SU-DHL-6 (cell line): ENCODE measurements around the gene RPS6KA1.

Source experiments
- H2AFZ ChIP-seq: fragments of 200-600 bp; sonication (generic); 2 replicates; pipeline ENCODE4 v1.6.1; 2014; ENCODE audit warnings: low read depth, mild to moderate bottlenecking, moderate library complexity, mixed read lengths, antibody characterized with exemption, low read length; ENCODE audit not compliant: severe bottlenecking
- H3F3A ChIP-seq: fragments of 200-600 bp; shearing (Covaris generic); 2 replicates; pipeline ENCODE4 v1.6.0; 2016; ENCODE audit warnings: antibody characterized with exemption, mild to moderate bottlenecking; ENCODE audit not compliant: insufficient read depth
- H3K27ac ChIP-seq: fragments of 200-600 bp; sonication (generic); 2 replicates; pipeline ENCODE4 v1.5.1; 2016; ENCODE audit warnings: low read depth, mild to moderate bottlenecking, low read length, moderate library complexity, mixed read lengths
- H3K27me3 ChIP-seq: fragments of 200-600 bp; sonication (generic), shearing (Covaris generic); 2 replicates; pipeline ENCODE4 v1.6.0; 2014; ENCODE audit warnings: mild to moderate bottlenecking, low read length
- H3K36me3 ChIP-seq: fragments of 200-600 bp; sonication (generic); 2 replicates; pipeline ENCODE4 v1.6.1; 2014; ENCODE audit warnings: mild to moderate bottlenecking, low read length, mixed read lengths
- H3K4me2 ChIP-seq: fragments of 300-600, 200-600 bp; shearing (Covaris generic), sonication (generic); 2 replicates; pipeline ENCODE4 v1.6.0; 2014; ENCODE audit warnings: low read length, low read depth, mild to moderate bottlenecking; ENCODE audit not compliant: poor library complexity, severe bottlenecking
- H3K4me3 ChIP-seq: fragments of 200-600 bp; sonication (generic); 2 replicates; pipeline ENCODE4 v1.5.1; 2014; ENCODE audit warnings: antibody characterized with exemption, low read length, mild to moderate bottlenecking, mixed read lengths; ENCODE audit not compliant: insufficient read depth, poor library complexity, severe bottlenecking
- H3K79me2 ChIP-seq: fragments of 200-600 bp; sonication (generic); 2 replicates; pipeline ENCODE4 v1.6.1; 2014; ENCODE audit warnings: mild to moderate bottlenecking, low read length, moderate library complexity; ENCODE audit not compliant: insufficient read depth
- H3K9ac ChIP-seq: fragments of 200-600 bp; sonication (generic); 2 replicates; pipeline ENCODE4 v1.7.0; 2014; ENCODE audit warnings: mild to moderate bottlenecking, low read length
- H3K9me2 ChIP-seq: fragments of 200-600 bp; sonication (generic); replicated peaks from 2 replicates; pipeline ENCODE4 v1.6.1; 2014; ENCODE audit warnings: low read length; ENCODE audit not compliant: insufficient read depth
- H3K9me3 ChIP-seq: fragments of 200-600 bp; sonication (generic); 2 replicates; pipeline ENCODE4 v1.6.1; 2014; ENCODE audit warnings: low read length, mixed read lengths; ENCODE audit not compliant: insufficient read depth
- H4K20me1 ChIP-seq: fragments of 200-600 bp; sonication (generic); 2 replicates; pipeline ENCODE4 v1.6.1; 2014; ENCODE audit warnings: low read depth, mild to moderate bottlenecking, antibody characterized with exemption, low read length, moderate library complexity, mixed read lengths
- CTCF ChIP-seq: fragments of 200-600 bp; sonication (generic); IDR thresholded peaks from one replicate; pipeline ENCODE4 v1.5.1; 2017; ENCODE audit warnings: antibody characterized with exemption, mild to moderate bottlenecking, low read length, moderate library complexity; ENCODE audit not compliant: insufficient read depth, poor library complexity, severe bottlenecking
- EZH2phosphoT487 ChIP-seq: fragments of 200-600 bp; sonication (generic), shearing (Covaris generic); conservative IDR thresholded peaks from 2 replicates; pipeline ENCODE4 v1.6.1; 2018; ENCODE audit warnings: mild to moderate bottlenecking, antibody characterized with exemption, low read length, moderate library complexity, mixed read lengths

The RPS6KA1 gene

DNA sequence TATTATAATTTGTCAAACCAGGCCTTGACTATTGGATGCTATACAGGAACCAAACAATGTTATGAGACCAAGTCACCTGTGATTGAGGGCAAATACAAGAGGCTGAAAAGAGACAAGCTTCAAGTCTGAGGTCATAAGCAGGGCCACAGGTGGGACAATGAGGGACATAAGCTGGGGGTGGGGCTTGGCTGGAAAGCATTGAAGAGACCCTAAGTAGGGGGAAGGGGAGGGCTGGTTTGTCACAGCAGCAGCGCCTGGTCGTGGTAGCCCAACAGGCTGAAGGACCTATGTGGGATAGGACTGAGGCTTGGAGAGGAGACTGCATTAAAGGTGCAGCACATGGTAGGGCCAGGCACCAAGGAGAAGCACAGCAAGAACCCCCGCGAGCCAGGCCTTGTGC, 39.4 kb upstream of the RPS6KA1 start:
- H3K79me2 ChIP-seq: no peaks in the 10 kb centered on the region
- H2AFZ ChIP-seq: no peak overlapping the region
- no peaks in the 10 kb centered on the region for H3K36me3 ChIP-seq
- TF ChIP-seq EZH2phosphoT487 (no peak), CTCF (no peak)
- H3K4me3 ChIP-seq: no peak overlapping the region
- no peaks in the 10 kb centered on the region for H4K20me1 ChIP-seq
- H3K27me3 ChIP-seq: no peaks in the 10 kb centered on the region
- H3K27ac ChIP-seq: no peak overlapping the region
- H3K9me2 ChIP-seq: no peaks in the 10 kb centered on the region
- H3K4me2 ChIP-seq: no peak overlapping the region
- no peaks in the 10 kb centered on the region for H3K9me3 ChIP-seq
- no peak overlapping the region for H3K9ac ChIP-seq
- no peaks in the 10 kb centered on the region for H3F3A ChIP-seq

DNA sequence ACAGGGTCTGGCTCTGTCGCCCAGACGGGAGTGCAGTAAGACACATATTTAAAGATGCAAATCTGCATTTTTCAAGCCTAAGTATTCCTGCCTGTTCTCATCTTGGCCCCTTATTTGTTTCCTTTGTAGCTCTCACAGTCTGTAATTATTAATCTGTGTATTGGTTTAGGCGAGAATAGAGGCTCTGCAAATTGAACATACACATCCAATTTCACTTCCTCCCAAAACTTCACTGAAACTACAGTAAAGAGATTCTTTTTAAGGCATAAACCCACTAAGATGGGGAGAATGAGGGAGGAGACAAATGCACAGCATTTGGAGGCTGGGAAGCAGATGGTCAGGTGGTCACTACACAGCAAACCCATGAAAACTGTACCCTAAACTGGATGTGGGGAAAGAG, 36.3 kb upstream of the RPS6KA1 start:
- Histone ChIP-seq H3K27ac (no peak overlapping the region), H3F3A (peaks cover 5% of the 10 kb centered on the region; the same call in 1 of the 2 replicates), H3K4me3 (no peak overlapping the region), H3K27me3 (no peaks in the 10 kb centered on the region), H2AFZ (no peak overlapping the region), H3K9ac (no peak overlapping the region), H3K36me3 (no peaks in the 10 kb centered on the region), H4K20me1 (no peaks in the 10 kb centered on the region), H3K9me3 (no peaks in the 10 kb centered on the region), H3K79me2 (no peaks in the 10 kb centered on the region), H3K9me2 (no peaks in the 10 kb centered on the region), H3K4me2 (no peak overlapping the region)
- TF ChIP-seq EZH2phosphoT487 (no peak), CTCF (no peak)

GRCh38 chr1:26493938-26494337, 35.6 kb upstream of the RPS6KA1 start:
- H3K79me2 ChIP-seq: no peaks in the 10 kb centered on the region
- no peaks in the 10 kb centered on the region for H3K9me2 ChIP-seq
- H3K4me2 ChIP-seq: no peak overlapping the region
- no peaks in the 10 kb centered on the region for H3K36me3 ChIP-seq
- TF ChIP-seq CTCF: no peak
- no peak for TF ChIP-seq EZH2phosphoT487
- H2AFZ ChIP-seq: no peak overlapping the region
- no peaks in the 10 kb centered on the region for H3K9me3 ChIP-seq
- H3K9ac ChIP-seq: no peak overlapping the region
- H3K27me3 ChIP-seq: no peaks in the 10 kb centered on the region
- no peak overlapping the region for H3K27ac ChIP-seq
- H3K4me3 ChIP-seq: no peak overlapping the region
- H3F3A ChIP-seq: peaks cover 11% of the 10 kb centered on the region
- H4K20me1 ChIP-seq: no peaks in the 10 kb centered on the region
